D721Med (cell line): ENCODE data around the gene MYLK3.

Source experiments
- DNase-seq: peaks from one replicate; pipeline ENCODE4 v3.0.0; 2011; ENCODE audit warnings: low spot score; ENCODE audit not compliant: insufficient read length
- FAIRE-seq: peaks from 2 replicates; lab custom pipeline; 2011; peaks lifted over from hg19 to GRCh38; lab: Jason Lieb, UNC
- CTCF ChIP-seq: IDR thresholded peaks from 2 replicates; pipeline ENCODE4 v1.5.1; 2012; ENCODE audit warnings: mild to moderate bottlenecking, control low read depth; ENCODE audit not compliant: insufficient read depth; ENCODE audit errors: missing control alignments

MYLK3 gene

GRCh38 chr16:46709469-46710005, 38.6 kb downstream of the MYLK3 start:
- no peak for TF ChIP-seq CTCF
- FAIRE-seq (no peak), DNase-seq (no peak)

GRCh38 chr16:46706642-46707041, 41.5 kb downstream of the MYLK3 start:
- DNase-seq (no peak), FAIRE-seq (no peak)
- TF ChIP-seq CTCF, result no peak

GRCh38 chr16:46702030-46702429, 46.1 kb downstream of the MYLK3 start:
- no peak for TF ChIP-seq CTCF
- no peak for DNase-seq
- FAIRE-seq, result no peak

GRCh38 chr16:46701615-46702014, 46.5 kb downstream of the MYLK3 start:
- TF ChIP-seq CTCF, result no peak
- FAIRE-seq (no peak), DNase-seq (no peak)

- FAIRE-seq (no peak), DNase-seq (no peak)
- no peak for TF ChIP-seq CTCF
Observed at GRCh38 chr16:46700048-46700447, 48.1 kb downstream of the MYLK3 start.

- no peak for TF ChIP-seq CTCF
- FAIRE-seq, result no peak
- no peak for DNase-seq
Observed at GRCh38 chr16:46696957-46697356, 51.2 kb downstream of the MYLK3 start.

GRCh38 chr16:46695937-46696336, 52.2 kb downstream of the MYLK3 start:
- DNase-seq (no peak), FAIRE-seq (no peak)
- no peak for TF ChIP-seq CTCF
